Measurements from ENCODE around the gene PICALM. TPM values are rescaled to one million over a fixed set of nuclear protein-coding genes. Genes with fewer than 3 reads are reported as not detected.
A peak's percentile ranks its signal among the peaks of the same experiment; 100 is the strongest.

PICALM gene, protein sequence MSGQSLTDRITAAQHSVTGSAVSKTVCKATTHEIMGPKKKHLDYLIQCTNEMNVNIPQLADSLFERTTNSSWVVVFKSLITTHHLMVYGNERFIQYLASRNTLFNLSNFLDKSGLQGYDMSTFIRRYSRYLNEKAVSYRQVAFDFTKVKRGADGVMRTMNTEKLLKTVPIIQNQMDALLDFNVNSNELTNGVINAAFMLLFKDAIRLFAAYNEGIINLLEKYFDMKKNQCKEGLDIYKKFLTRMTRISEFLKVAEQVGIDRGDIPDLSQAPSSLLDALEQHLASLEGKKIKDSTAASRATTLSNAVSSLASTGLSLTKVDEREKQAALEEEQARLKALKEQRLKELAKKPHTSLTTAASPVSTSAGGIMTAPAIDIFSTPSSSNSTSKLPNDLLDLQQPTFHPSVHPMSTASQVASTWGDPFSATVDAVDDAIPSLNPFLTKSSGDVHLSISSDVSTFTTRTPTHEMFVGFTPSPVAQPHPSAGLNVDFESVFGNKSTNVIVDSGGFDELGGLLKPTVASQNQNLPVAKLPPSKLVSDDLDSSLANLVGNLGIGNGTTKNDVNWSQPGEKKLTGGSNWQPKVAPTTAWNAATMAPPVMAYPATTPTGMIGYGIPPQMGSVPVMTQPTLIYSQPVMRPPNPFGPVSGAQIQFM
- total RNA-seq, result 100 to 1,000 TPM; 198 to 320 (median 220) TPM

DNA sequence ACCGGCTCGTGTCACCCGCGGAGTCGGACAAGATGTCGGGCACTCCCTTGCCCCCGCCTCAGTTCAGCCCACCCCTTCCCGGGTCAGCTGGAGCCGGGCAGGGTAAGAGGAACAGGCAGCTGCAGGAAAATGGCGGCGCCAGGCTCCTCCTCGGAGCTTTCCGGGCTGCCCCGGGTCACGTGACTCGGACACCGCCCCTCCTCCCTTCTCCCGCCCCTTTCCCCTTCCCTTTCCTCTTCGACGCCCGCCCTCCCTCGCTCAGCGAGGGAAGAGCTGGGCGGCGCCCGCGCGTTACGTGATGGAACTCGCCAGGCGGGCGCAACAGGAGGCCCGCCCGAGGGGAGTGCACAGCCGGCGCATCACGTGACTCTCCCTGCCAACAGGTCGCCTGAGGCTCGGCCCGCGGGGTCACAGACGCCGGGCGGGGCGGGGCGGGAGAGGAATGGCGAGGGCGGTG lies at the start of gene PICALM:
TSS of gene PICALM (minus strand) at position 134 of the 457 bp plus-strand sequence. CDS start 304 bp downstream, outside the sequence.
- intact Hi-C loops (cut with DNase I), result no loop called here
- Histone ChIP-seq H3K27me3 (no peaks in the 10 kb centered on the region), H3K36me3 (no peaks in the 10 kb centered on the region), H3K4me1 (peaks cover 7 to 13% of the 10 kb centered on the region in 2 donors), H3K9me3 (no peaks in the 10 kb centered on the region), H3K4me3 (replicated peaks in 1 of 3) (peak within 1 kb of the TSS; percentile 74 to 89 (median 77)), H3K27ac (peak within 1 kb of the TSS; percentile 92 to 96 (median 94))
- TF ChIP-seq CTCF (IDR thresholded peaks at IDR 0.05) (peak in 2 of 6 experiments; percentile 20 to 30), POLR2A (IDR thresholded peaks at IDR 0.05) (peak; percentile 56 to 91)
- peak; percentile 98 to 99 for DNase-seq
- WGBS, 2 donors, result 0% methylated on average over 14 to 23 of the region's 48 CpGs

GRCh38 chr11:86118253-86118652 lies 49.4 kb upstream of the PICALM start:
- H3K27me3 ChIP-seq, result no peaks in the 10 kb centered on the region
- no peak overlapping the region for H3K4me3 ChIP-seq (replicated peaks in 1 of 3)
- peaks cover 0 to 3% of the 10 kb centered on the region in 2 donors for H3K4me1 ChIP-seq
- H3K27ac ChIP-seq, result peak overlapping the region in 2 of 3 donors; percentile 31 to 60
- H3K36me3 ChIP-seq, result no peaks in the 10 kb centered on the region
- intact Hi-C loops (cut with DNase I), result no loop called here
- WGBS, 2 donors, result 62 to 69% methylated on average over 2 of the region's 2 CpGs
- H3K9me3 ChIP-seq, result no peaks in the 10 kb centered on the region
- DNase-seq, result peak in 1 of 2 donors; percentile 4
- TF ChIP-seq POLR2A (IDR thresholded peaks at IDR 0.05) (no peak), CTCF (IDR thresholded peaks at IDR 0.05) (no peak)

DNA sequence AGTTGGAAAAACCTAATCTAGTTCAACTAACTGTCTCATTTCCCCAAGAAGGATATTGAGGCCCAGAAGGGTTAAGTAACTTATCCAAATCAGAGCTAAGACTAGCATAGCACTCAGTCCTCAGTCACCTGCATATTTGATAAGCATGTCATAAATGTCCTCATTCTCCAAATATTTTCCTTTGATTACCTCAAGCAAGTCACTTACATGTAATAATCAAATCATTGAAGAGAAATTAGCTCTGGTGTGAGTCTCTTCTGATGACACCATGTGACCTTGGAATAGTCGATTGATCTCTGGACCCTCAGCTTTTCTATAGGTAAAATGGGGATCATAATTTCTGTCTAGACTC lies 48.8 kb upstream of the PICALM start:
- Histone ChIP-seq H3K4me3 (replicated peaks in 1 of 3) (no peak overlapping the region), H3K27ac (no peak overlapping the region), H3K36me3 (no peaks in the 10 kb centered on the region), H3K27me3 (no peaks in the 10 kb centered on the region), H3K9me3 (no peaks in the 10 kb centered on the region), H3K4me1 (peaks cover 0 to 3% of the 10 kb centered on the region in 2 donors)
- DNase-seq, result no peak
- WGBS, 2 donors, result 96 to 98% methylated on average over 1 of the region's 1 CpG
- intact Hi-C loops (cut with DNase I), result no loop called here
- no peak for TF ChIP-seq POLR2A (IDR thresholded peaks at IDR 0.05)
- TF ChIP-seq CTCF (IDR thresholded peaks at IDR 0.05), result no peak

DNA sequence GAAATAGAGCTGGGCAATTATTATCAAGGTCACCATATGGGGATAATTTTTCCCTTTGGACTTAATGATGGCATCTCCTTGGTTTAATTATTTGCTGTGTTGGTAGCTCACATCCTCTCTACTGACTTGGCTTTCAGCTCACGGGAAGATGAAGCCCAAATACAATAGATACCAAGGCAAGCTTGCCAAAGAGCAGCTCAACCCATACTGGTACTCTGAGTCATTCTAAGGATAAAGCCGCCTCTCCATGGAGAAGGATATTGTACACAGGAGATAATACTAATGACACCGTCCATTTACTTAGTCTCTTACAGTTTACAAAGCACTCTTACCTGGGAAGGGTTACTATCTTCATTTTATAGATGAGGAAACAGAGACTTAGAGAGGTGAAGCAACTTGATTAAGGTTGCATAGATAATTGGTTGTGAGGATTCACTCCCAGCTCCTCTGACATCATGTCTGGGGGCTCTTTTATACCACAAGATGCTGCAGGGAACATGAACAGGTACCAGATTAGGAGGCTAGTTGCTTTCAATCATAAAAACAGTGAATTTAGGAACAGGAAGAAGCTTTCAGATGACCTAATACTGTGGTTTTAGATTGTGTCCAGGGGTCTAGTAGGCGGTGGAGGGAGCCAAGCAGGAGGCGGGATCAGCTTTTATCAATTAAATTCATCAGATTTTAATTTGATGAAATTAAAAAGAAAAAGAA lies 48.3 kb upstream of the PICALM start:
- DNase-seq, result no peak
- Histone ChIP-seq H3K27me3 (no peaks in the 10 kb centered on the region), H3K9me3 (no peaks in the 10 kb centered on the region), H3K27ac (no peak overlapping the region), H3K4me1 (peaks cover 0 to 3% of the 10 kb centered on the region in 2 donors), H3K36me3 (no peaks in the 10 kb centered on the region), H3K4me3 (replicated peaks in 1 of 3) (no peak overlapping the region)
- WGBS, 2 donors, result 89 to 93% methylated on average over 5 of the region's 5 CpGs
- TF ChIP-seq POLR2A (IDR thresholded peaks at IDR 0.05) (no peak), CTCF (IDR thresholded peaks at IDR 0.05) (no peak)
- intact Hi-C loops (cut with DNase I), result no loop called here
